Measurements from ENCODE around the gene TUBGCP2.
"Not testable (repeated sequence)": the region's sequence is repeated elsewhere in the genome, so short reads cannot be mapped to it uniquely, and the experiment has no call there.

Gene TUBGCP2

GRCh38 chr10:133267293-133267692 is 41.4 kb downstream of the TUBGCP2 start:
- DNase-seq (ENCODE audit: low spot score) (no peak), FAIRE-seq (no peak)

- no peak for FAIRE-seq
- no peak for DNase-seq (ENCODE audit: low spot score)
Measured at GRCh38 chr10:133266056-133266795, 42.4 kb downstream of the TUBGCP2 start.

DNA sequence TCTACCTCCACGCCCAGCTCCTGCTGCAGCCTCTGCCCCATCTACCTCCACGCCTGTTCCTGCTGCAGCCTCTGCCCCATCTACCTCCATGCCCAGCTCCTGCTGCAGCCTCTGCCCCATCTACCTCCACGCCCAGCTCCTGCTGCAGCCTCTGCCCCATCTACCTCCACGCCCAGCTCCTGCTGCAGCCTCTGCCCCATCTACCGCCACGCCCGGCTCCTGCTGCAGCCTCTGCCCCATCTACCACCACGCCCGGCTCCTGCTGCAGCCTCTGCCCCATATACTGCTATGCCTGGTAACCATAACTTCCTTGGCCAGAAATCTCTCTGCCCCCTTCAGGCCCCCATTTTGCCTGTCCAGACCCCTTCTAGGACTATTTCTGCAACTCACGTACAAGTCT is 43.6 kb downstream of the TUBGCP2 start:
- FAIRE-seq, result peak; percentile 13
- DNase-seq (ENCODE audit: low spot score), result not testable (repeated sequence)

GRCh38 chr10:133264461-133264860 is 44.2 kb downstream of the TUBGCP2 start:
- no peak for FAIRE-seq
- no peak for DNase-seq (ENCODE audit: low spot score)

- DNase-seq (ENCODE audit: low spot score) (no peak), FAIRE-seq (no peak)
Measured at GRCh38 chr10:133263674-133264073, 45.0 kb downstream of the TUBGCP2 start.

- no peak for FAIRE-seq
Measured at GRCh38 chr10:133262696-133263095, 46.0 kb downstream of the TUBGCP2 start.

DNA sequence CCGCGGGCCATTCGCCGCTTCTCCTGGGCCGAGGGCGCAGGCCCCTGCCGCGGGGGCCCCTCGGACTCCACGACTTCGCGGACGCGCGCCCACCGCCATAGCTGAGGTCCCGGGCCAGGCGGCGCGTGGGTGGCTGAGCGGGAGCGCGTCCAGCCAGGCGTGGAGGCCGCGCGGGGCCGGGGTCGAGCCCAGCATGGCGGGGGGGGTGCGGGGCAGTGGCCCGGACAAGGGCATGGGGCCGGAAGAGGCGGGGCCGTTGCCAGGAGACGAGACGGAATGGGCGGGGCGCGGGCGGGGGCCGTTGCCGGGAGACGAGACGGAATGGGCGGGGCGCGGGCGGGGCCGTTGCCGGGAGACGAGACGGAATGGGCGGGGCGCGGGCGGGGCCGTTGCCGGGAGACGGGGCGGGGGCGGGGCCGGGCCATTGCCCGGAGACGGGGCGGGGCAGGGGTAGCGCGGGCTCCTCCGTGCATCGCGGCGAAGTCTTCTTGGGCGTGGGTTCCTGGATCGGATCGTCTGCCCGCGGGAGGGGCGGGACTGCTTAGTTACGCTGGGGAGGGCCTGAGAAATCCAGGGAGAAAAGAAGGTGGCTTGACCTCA is 46.8 kb downstream of the TUBGCP2 start:
- FAIRE-seq (peak; percentile 23), DNase-seq (ENCODE audit: low spot score) (peak; percentile 83)

More at GRCh38 chr10:133262696-133263095, 46.0 kb downstream of the TUBGCP2 start:
- DNase-seq (ENCODE audit: low spot score), result no peak

DNA sequence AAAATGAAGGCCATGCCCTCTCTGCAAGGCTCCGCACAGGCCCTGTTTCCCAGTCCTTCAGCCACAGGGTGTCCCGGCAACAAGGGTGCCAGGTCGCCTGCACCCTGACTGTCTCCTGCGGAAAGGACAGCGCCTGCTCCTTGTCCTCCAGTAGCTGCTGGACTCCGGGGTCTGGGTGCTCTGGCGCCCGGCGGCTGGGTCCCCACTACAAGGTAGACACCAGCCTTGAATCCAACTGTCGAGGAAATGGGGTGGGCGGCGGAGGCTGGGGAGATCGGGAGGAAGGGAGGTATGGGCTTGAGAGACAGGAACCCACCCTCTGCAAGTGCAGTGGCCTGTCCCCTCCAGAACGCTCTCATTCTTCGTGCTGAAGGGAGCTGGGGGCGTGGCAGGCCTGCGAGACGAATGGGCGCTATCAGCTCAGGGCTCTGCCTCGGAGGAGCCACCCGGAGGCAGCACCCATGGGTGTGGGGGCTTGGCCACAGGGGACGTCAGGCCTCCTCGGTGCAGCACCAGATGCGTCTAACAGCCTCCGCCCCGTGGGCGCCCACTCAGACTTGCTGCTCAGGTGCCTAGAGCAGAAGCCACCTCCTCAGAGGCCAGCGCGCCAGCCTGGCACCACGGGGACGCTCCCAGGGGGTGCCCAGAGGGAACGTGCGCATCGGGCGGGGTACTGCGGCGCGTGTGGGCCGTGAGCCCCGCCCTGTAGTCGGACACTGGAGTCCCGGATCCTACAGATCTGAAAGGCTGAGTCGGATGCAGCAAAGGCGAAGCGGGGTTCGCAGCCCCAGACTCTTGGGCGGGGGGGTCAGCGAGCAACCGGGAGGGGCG is 47.6 kb downstream of the TUBGCP2 start:
- no peak for FAIRE-seq
- peak; percentile 48 for DNase-seq (ENCODE audit: low spot score)

- FAIRE-seq (no peak), DNase-seq (ENCODE audit: low spot score) (no peak)
Measured at GRCh38 chr10:133259602-133259989, 49.1 kb downstream of the TUBGCP2 start.

DNA sequence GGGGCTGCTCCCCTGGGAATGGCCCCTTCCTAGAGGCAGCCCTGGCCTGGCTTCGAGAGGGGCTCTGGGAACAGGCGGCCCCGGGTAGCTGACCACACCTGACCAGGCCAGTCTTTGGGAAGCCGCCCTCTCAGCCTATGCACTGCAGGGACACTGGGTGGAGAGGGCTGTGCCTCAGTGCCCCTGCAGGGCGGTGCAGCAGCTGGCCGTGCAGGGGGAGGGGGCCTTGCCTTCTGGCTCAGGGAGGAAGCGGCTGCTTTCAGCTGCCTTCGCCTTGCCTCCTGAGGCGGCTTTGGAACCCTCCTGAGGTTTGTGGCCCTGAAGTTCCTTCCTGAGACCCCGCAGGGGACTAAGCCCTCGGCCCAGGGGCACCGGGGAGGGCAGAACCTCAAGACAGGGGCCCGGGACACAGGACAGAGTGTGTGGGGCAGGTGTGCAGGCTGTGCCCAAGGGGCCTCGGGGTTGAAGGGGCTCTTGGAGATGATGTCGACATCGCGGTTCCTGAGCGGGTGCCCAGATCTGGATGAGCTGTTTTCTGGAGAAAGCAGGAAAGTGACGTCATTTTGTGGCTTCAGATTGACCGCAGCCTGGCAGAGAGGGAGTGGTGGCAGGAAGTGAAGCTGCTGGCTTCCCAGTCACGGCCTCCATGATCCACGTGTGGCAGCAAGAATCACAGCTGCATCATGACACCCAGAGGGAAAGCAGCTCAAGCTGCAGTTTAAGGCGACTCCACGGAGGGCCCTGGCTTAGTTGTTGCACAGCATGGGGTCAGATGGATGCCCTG is 49.7 kb downstream of the TUBGCP2 start:
- peak; percentile 61 for FAIRE-seq
- peak; percentile 90 for DNase-seq (ENCODE audit: low spot score)

GRCh38 chr10:133258066-133258817 is 50.4 kb downstream of the TUBGCP2 start:
- FAIRE-seq (no peak), DNase-seq (ENCODE audit: low spot score) (no peak)

- DNase-seq (ENCODE audit: low spot score) (no peak), FAIRE-seq (no peak)
Measured at GRCh38 chr10:133257489-133258065, 51.1 kb downstream of the TUBGCP2 start.

- no peak for FAIRE-seq
- no peak for DNase-seq (ENCODE audit: low spot score)
Measured at GRCh38 chr10:133255323-133255722, 53.3 kb downstream of the TUBGCP2 start.

GRCh38 chr10:133254421-133255120 is 54.1 kb downstream of the TUBGCP2 start:
- no peak for DNase-seq (ENCODE audit: low spot score)
- peak; percentile 73 for FAIRE-seq

- DNase-seq (ENCODE audit: low spot score), result no peak
- FAIRE-seq, result no peak
Measured at GRCh38 chr10:133253361-133253955, 55.2 kb downstream of the TUBGCP2 start.

- FAIRE-seq (no peak), DNase-seq (ENCODE audit: low spot score) (no peak)
Measured at GRCh38 chr10:133252223-133252552, 56.5 kb downstream of the TUBGCP2 start.

DNA sequence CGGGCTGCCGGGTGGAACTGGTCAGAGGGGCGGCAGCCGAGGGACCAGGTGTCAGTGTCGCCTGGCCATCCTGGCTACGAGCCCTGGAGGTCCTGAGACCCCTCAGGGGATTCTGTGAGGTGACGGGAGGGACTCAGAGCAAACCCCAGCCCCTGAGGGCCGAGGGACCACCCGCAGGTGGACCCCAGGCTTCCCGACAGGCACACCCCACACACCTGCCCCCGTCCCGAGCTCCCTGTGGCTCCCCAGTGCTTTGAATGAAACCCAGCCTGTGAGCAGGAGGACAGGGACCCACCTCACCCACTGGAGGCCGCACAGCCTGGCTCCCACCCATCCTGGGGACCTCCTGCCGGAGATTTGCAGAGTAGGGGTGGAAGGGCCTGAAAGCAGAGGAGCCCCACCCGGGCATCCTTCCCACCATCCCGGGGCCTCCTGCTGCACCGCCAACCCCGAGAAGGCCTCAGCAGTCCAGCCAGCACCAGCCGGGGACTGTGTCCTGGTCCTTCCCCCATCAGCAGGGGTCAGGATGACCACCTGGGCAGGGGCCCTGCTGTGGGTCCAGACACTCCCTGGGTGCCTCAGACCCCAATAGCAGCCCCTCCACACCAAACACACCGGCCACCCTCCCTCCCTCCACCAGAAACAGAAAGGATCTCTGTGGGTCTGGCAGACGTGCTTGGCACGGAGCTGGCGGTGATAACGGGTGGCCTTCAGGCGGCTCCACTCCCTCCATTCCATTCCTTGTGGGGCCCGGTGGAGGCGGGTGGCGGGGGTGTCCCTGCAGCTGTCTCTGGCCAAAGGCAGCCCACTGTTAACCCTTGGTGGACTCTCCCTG is 57.1 kb downstream of the TUBGCP2 start:
- DNase-seq (ENCODE audit: low spot score) (no peak), FAIRE-seq (no peak)

GRCh38 chr10:133249975-133250754 is 58.5 kb downstream of the TUBGCP2 start:
- FAIRE-seq (no peak), DNase-seq (ENCODE audit: low spot score) (no peak)

All from urothelium cell line (cell line).